ENCODE measurements around the gene WDR37. TPM values are rescaled to one million over a fixed set of nuclear protein-coding genes. Genes with fewer than 3 reads are reported as not detected.

WDR37 gene
- total RNA-seq, 2 donors from 2014 or later, result 18.1 to 18.7 TPM

DNA sequence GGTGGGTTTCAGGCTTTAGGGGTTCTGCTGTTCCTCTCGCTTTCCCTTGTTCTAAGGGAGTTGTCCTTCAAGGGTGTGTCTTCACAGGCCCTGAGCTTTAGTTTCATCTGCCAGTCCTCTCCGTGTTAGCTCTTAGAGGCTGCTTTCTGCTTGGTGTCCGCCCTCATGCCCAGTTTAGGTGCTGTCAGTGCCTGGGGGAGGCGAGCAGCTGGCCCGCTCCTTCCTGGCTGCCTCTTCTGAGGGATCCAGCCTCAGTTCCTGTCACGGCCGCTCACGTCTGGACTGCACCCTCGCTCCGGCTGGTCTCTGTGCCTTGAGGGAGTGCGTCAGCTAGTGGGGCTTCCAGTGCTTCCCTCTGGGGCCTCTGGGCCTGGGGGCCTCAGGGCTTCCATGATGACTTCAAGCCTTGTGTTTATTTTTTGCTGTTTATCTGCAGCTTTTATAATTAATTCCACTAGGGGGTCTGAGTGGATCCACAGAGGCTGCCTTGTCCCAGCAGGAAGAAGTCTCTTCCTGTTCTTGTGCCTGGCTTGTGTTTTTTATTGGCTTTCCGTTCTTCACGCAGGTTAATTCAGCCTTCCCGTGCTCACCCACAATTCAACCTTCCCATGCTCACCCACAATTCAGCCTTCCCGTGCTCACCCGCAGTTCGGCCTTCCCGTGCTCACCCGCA, 33.0 kb downstream of the WDR37 start:
- no peak overlapping the region for H3K27ac Mint-ChIP-seq
- H3K27me3 Mint-ChIP-seq (ENCODE audit: low read depth), result no peaks in the 10 kb centered on the region
- DNase-seq, result no peak
- peaks cover 4% of the 10 kb centered on the region for H3K4me1 Mint-ChIP-seq (ENCODE audit: low read depth)
- no peak for ATAC-seq (replicated peaks in 1 of 2)
- no peak overlapping the region for H3K4me3 Mint-ChIP-seq
- peaks cover 11 to 22% of the 10 kb centered on the region in 2 donors for H3K36me3 Mint-ChIP-seq (ENCODE audit: insufficient read depth in 2 of 2)
- no peaks in the 10 kb centered on the region for H3K9me3 Mint-ChIP-seq

DNA sequence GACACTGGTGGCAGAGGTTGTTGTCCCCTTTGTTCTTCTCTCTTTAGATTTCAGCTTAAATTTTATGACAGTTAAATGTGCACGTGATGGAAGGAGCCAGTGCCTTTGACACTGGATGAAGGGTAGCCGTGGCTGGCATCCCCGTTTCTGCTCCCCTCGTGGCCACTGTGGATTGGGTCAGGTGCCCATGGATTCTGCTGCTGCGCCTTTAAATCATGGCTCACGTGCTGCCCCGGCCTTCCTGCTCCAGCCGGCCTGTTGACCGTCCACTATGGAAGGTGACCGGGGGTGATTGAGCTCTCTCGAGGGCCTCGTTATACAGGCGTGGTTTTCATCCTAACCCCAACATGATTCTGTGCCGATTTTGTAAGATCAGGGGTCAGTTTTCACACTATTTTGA, 34.5 kb downstream of the WDR37 start:
- H3K27me3 Mint-ChIP-seq (ENCODE audit: low read depth), result no peaks in the 10 kb centered on the region
- DNase-seq (no peak), ATAC-seq (replicated peaks in 1 of 2) (no peak)
- H3K9me3 Mint-ChIP-seq, result no peaks in the 10 kb centered on the region
- H3K27ac Mint-ChIP-seq, result no peak overlapping the region
- H3K4me1 Mint-ChIP-seq (ENCODE audit: low read depth), result peaks cover 4% of the 10 kb centered on the region
- peaks cover 11 to 16% of the 10 kb centered on the region in 2 donors for H3K36me3 Mint-ChIP-seq (ENCODE audit: insufficient read depth in 2 of 2)
- H3K4me3 Mint-ChIP-seq, result no peak overlapping the region

- Mint-ChIP-seq H3K27ac (no peak overlapping the region), H3K4me3 (no peak overlapping the region), H3K9me3 (no peaks in the 10 kb centered on the region), H3K36me3 (ENCODE audit: insufficient read depth in 2 of 2) (peaks cover 5 to 7% of the 10 kb centered on the region in 2 donors), H3K27me3 (ENCODE audit: low read depth) (no peaks in the 10 kb centered on the region), H3K4me1 (ENCODE audit: low read depth) (no peaks in the 10 kb centered on the region)
- DNase-seq, result no peak
- ATAC-seq (replicated peaks in 1 of 2), result no peak
These were observed 37.5 kb downstream of the WDR37 start for GRCh38 chr10:1093696-1094095.

DNA sequence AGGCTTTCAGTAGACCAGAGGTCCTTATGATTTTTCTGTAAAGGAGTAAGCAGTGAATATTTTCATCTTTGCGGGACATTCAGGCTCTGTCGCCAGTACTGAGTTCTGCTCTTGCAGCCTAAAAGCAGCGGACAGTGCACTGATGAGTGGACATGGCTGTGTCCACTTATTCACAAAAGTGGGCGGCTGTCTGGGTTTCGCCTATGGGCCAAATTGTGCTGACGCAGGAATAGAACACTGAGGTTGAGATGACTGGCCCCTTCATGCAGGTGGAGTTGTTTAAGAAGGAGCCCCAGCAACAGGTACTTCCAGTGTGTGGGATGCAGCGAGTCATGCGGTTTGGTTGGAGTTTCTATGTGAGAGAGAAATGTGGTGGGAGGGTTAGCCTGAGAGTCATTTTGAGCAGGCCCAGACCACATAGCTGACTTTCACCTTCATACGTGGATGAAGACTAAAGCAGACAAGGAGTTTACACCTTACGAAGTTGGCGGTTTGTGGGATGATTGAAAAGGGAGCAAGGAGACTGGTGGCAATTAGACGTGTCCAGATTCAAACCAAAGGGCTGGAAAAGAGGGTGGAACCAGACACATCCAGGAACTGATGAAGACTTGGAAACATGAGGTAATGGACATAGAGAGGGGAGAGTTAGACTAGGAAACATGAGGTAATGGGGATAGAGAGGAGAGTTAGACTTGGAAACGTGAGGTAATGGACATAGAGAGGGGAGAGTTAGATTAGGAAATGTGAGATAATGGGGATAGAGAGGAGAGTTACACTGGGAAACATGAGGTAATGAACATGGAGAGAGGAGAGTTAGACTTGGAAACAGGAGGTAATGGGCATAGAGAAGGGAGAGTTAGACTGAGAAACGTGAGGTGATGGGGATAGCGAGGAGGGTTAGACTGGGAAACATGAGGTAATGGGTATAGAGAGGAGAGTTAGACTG, 38.2 kb downstream of the WDR37 start:
- Mint-ChIP-seq H3K4me1 (ENCODE audit: low read depth) (peaks cover 1% of the 10 kb centered on the region), H3K9me3 (no peaks in the 10 kb centered on the region), H3K27ac (no peak overlapping the region), H3K36me3 (ENCODE audit: insufficient read depth in 2 of 2) (peaks cover 5 to 11% of the 10 kb centered on the region in 2 donors), H3K4me3 (no peak overlapping the region), H3K27me3 (ENCODE audit: low read depth) (no peaks in the 10 kb centered on the region)
- DNase-seq (peak; percentile 80 to 87), ATAC-seq (replicated peaks in 1 of 2) (peak; percentile 96 to 97)

GRCh38 chr10:1095498-1095897, 39.3 kb downstream of the WDR37 start:
- Mint-ChIP-seq H3K36me3 (ENCODE audit: insufficient read depth in 2 of 2) (peaks cover 3 to 12% of the 10 kb centered on the region in 2 donors), H3K4me1 (ENCODE audit: low read depth) (peaks cover 6% of the 10 kb centered on the region), H3K27me3 (ENCODE audit: low read depth) (no peaks in the 10 kb centered on the region), H3K27ac (no peak overlapping the region), H3K9me3 (no peaks in the 10 kb centered on the region), H3K4me3 (no peak overlapping the region)
- ATAC-seq (replicated peaks in 1 of 2) (no peak), DNase-seq (no peak)

DNA sequence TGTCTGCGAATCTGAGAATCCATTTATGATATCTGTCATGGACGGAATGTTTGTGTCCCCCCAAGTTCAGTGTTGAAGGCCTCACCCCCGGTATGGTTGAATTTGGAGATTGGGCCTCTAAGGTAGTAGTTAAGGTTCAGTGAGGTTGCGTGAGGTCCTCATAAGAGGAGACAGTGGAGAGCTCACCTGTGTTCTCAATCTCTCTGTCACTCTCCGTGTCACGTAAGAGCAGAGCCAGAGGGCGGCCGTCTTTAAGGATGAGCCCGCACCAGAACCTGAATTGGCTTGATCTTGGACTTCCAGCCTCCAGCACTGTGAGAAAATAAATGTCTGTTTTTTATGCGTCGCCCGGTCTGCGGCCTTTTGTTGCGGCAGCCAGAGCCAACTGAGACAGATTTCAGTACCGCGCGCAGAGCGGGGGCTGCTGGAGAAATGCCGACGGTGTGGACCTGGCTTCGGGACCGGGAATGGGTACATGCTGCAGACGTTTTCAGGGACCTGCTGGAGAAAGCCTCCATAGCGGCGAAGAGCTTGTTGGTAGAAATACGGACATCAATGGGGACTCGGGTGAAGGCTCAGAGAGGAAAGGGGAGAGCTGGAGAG, 40.2 kb downstream of the WDR37 start:
- ATAC-seq (replicated peaks in 1 of 2) (no peak), DNase-seq (no peak)
- Mint-ChIP-seq H3K4me3 (no peak overlapping the region), H3K27ac (no peak overlapping the region), H3K27me3 (ENCODE audit: low read depth) (no peaks in the 10 kb centered on the region), H3K36me3 (ENCODE audit: insufficient read depth in 2 of 2) (peaks cover 3 to 12% of the 10 kb centered on the region in 2 donors), H3K4me1 (ENCODE audit: low read depth) (peaks cover 13% of the 10 kb centered on the region), H3K9me3 (no peaks in the 10 kb centered on the region)

DNA sequence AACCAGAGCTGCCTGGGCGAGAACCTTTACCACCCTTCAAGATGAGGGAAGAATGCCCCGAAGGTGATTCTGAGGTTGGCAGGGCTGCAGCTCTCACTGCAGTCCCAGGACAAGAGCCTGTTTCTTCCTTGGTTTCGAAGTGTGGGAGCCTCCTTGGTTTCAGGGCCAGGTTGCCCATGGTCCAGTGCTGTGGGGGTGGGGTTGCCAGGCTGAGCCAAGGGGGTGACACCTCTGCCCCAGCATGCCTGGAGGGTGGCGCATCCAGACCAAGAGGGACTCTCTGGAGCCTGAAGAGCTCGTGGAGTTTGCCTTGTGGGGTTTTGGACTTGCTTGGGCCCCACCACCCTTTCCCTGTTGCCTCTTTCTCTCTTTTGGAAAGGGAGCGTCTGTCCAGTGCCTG, 41.3 kb downstream of the WDR37 start:
- H3K9me3 Mint-ChIP-seq, result no peaks in the 10 kb centered on the region
- H3K4me3 Mint-ChIP-seq, result no peak overlapping the region
- peaks cover 10 to 16% of the 10 kb centered on the region in 2 donors for H3K36me3 Mint-ChIP-seq (ENCODE audit: insufficient read depth in 2 of 2)
- ATAC-seq (replicated peaks in 1 of 2) (no peak), DNase-seq (no peak)
- peaks cover 23% of the 10 kb centered on the region for H3K4me1 Mint-ChIP-seq (ENCODE audit: low read depth)
- no peaks in the 10 kb centered on the region for H3K27me3 Mint-ChIP-seq (ENCODE audit: low read depth)
- H3K27ac Mint-ChIP-seq, result no peak overlapping the region

GRCh38 chr10:1100143-1100542, 44.0 kb downstream of the WDR37 start:
- Mint-ChIP-seq H3K9me3 (no peaks in the 10 kb centered on the region), H3K27ac (no peak overlapping the region), H3K4me1 (ENCODE audit: low read depth) (peaks cover 29% of the 10 kb centered on the region), H3K36me3 (ENCODE audit: insufficient read depth in 2 of 2) (peaks cover 8 to 27% of the 10 kb centered on the region in 2 donors), H3K27me3 (ENCODE audit: low read depth) (no peaks in the 10 kb centered on the region), H3K4me3 (no peak overlapping the region)
- ATAC-seq (replicated peaks in 1 of 2) (no peak), DNase-seq (no peak)

DNA sequence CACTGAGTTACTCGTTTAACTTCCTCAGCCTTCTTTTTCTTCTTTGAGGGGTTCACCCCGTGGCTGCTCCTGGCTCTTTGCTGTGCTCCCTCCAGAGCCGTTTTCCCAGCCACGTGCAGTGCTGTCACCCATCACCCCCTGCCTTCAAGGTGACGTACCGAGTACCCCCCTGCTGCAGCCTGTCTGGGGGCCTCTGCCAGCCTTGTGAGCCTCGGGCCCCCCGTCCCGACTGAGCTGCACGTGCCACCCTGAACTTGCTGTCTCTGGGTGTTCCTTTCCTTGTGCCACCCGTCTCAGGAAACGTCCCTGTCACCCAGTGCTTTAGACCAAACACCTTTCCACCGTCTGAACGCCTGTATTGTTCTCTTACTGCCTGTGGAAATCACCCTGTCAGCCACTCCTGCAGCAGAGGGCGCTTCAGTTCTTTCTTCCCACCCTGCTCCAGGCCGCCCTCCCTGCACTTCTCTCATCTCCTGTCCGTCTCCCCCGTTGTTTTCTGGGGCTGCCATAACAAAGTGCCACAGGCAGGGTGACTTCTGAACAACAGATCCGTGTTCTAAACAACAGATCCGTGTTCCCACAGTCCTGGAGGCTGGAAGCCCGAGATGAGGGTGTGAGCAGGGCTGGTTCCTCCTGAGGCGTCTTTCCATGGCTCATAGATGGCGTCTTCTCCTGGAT, 44.6 kb downstream of the WDR37 start:
- H3K9me3 Mint-ChIP-seq, result no peaks in the 10 kb centered on the region
- peaks cover 8 to 29% of the 10 kb centered on the region in 2 donors for H3K36me3 Mint-ChIP-seq (ENCODE audit: insufficient read depth in 2 of 2)
- no peak for DNase-seq
- H3K27me3 Mint-ChIP-seq (ENCODE audit: low read depth), result no peaks in the 10 kb centered on the region
- H3K4me3 Mint-ChIP-seq, result no peak overlapping the region
- no peak for ATAC-seq (replicated peaks in 1 of 2)
- no peak overlapping the region for H3K27ac Mint-ChIP-seq
- H3K4me1 Mint-ChIP-seq (ENCODE audit: low read depth), result peaks cover 29% of the 10 kb centered on the region

- Mint-ChIP-seq H3K27ac (no peak overlapping the region), H3K27me3 (ENCODE audit: low read depth) (no peaks in the 10 kb centered on the region), H3K36me3 (ENCODE audit: insufficient read depth in 2 of 2) (peaks cover 12 to 34% of the 10 kb centered on the region in 2 donors), H3K4me3 (no peak overlapping the region), H3K4me1 (ENCODE audit: low read depth) (peaks cover 29% of the 10 kb centered on the region), H3K9me3 (no peaks in the 10 kb centered on the region)
- ATAC-seq (replicated peaks in 1 of 2) (no peak), DNase-seq (no peak)
These were observed 45.8 kb downstream of the WDR37 start for GRCh38 chr10:1101946-1102345.

- Mint-ChIP-seq H3K9me3 (no peaks in the 10 kb centered on the region), H3K27ac (no peak overlapping the region), H3K4me1 (ENCODE audit: low read depth) (peaks cover 29% of the 10 kb centered on the region), H3K36me3 (ENCODE audit: insufficient read depth in 2 of 2) (peaks cover 12 to 34% of the 10 kb centered on the region in 2 donors), H3K27me3 (ENCODE audit: low read depth) (no peaks in the 10 kb centered on the region), H3K4me3 (no peak overlapping the region)
- DNase-seq, result no peak
- ATAC-seq (replicated peaks in 1 of 2), result peak; percentile 44 to 51
These were observed 46.2 kb downstream of the WDR37 start for GRCh38 chr10:1102416-1102815.

DNA sequence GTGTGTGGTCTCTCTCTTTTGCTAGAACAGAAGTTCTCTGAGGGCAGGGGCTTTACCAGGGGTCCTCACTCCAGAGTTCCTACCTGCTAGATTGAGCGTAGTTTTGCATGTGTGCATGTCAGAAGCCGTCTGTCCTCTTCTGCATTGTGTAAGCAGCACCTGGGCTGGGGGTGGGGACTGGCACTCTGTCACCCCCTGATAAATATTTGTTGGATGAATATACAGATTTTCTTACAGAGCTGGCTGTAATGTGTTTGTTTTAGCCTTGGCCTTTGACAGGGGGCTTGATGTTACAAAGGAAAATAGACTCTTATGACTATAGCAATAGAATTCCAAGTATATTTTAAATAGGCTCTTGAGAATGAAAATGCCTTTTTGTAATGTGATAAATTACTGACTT, 46.6 kb downstream of the WDR37 start:
- Mint-ChIP-seq H3K36me3 (ENCODE audit: insufficient read depth in 2 of 2) (peaks cover 16 to 38% of the 10 kb centered on the region in 2 donors), H3K4me3 (no peak overlapping the region), H3K27ac (no peak overlapping the region), H3K9me3 (no peaks in the 10 kb centered on the region), H3K27me3 (ENCODE audit: low read depth) (no peaks in the 10 kb centered on the region), H3K4me1 (ENCODE audit: low read depth) (peaks cover 33% of the 10 kb centered on the region)
- no peak for DNase-seq
- no peak for ATAC-seq (replicated peaks in 1 of 2)

DNA sequence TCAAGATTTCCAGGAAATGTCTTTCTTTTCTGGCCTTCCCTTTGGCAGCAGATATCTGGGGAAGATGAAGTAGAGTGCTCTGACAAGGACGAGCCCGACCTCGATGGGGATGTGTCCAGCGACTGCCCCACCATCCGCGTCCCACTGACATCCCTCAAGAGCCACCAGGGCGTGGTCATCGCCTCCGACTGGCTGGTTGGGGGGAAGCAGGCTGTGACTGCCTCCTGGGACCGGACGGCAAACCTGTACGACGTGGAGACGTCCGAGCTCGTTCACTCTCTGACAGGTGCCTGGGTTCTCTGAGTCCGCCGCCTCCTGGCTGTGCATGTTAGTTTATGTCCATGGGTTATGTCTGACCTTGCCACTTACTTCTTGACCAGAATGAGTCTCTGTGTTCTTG, 47.4 kb downstream of the WDR37 start:
- peaks cover 16 to 43% of the 10 kb centered on the region in 2 donors for H3K36me3 Mint-ChIP-seq (ENCODE audit: insufficient read depth in 2 of 2)
- H3K27me3 Mint-ChIP-seq (ENCODE audit: low read depth), result no peaks in the 10 kb centered on the region
- H3K27ac Mint-ChIP-seq, result no peak overlapping the region
- H3K4me3 Mint-ChIP-seq, result no peak overlapping the region
- H3K9me3 Mint-ChIP-seq, result no peaks in the 10 kb centered on the region
- peaks cover 41% of the 10 kb centered on the region for H3K4me1 Mint-ChIP-seq (ENCODE audit: low read depth)
- no peak for DNase-seq
- no peak for ATAC-seq (replicated peaks in 1 of 2)
